K562 (cell line): Measurements from ENCODE around the gene ANKRD23. TPM values are rescaled to one million over a fixed set of nuclear protein-coding genes. Genes with fewer than 3 reads are reported as not detected.

Experiments used
- ATAC-seq: fragments of 200-7000 bp; cut with Tn5 transposase; 3 replicates; pipeline ENCODE4 v1.9.1; 2020; ENCODE audit warnings: moderate library complexity
- BruUV-seq: library from RNA; stranded (reverse); fragments of 400-500 nt; replicated peaks from 2 replicates; lab custom pipeline; 2021; lab: Mats Ljungman, UMichigan
- CTCF ChIA-PET: fragments of 300-600 bp; formaldehyde crosslinking; extraction: SDS; loops from one replicate; lab custom pipeline; 2021; ENCODE audit warnings: low intra/inter-chr PET ratio; lab: Yijun Ruan, JAX
- POLR2A ChIA-PET: fragments of 300-600, 350-650 bp; sonication (Branson Sonifier 250); formaldehyde crosslinking; extraction: SDS; loops from one replicate; lab custom pipeline; 2021; ENCODE audit warnings: antibody characterized with exemption, inconsistent platforms; lab: Yijun Ruan, JAX
- DNase-seq, 4 experiments: peaks; one replicate each; pipeline versions ENCODE4 v3.0.0 to v3.0.0-alpha.2; 2011 to 2018; ENCODE audit warnings: low spot score in 3 of 4, mixed read lengths in 3 of 4; ENCODE audit errors: extremely low read depth in 1 of 4
- FAIRE-seq: peaks from 2 replicates; lab custom pipeline; 2011; peaks lifted over from hg19 to GRCh38; lab: Jason Lieb, UNC
- H2AFZ ChIP-seq: 2 replicates; pipeline ENCODE4 v1.6.0; 2011; ENCODE audit warnings: low read depth, low read length, control low read depth, inconsistent platforms
- H3K27ac ChIP-seq: fragments of 200-600 bp; 3 replicates; pipeline ENCODE4 v1.8.0; 2011; ENCODE audit warnings: low read depth, mild to moderate bottlenecking, control low read depth, inconsistent platforms, low read length, moderate library complexity, mixed read lengths; ENCODE audit errors: extremely low read depth
- H3K27me3 ChIP-seq, 2 experiments: fragments of 300-600 bp in 1 of 2; 2 replicates in 1 of 2; 3 replicates in 1 of 2; pipeline versions ENCODE4 v1.6.0 to v1.8.0; 2011; ENCODE audit warnings: inconsistent platforms in 2 of 2, low read length in 2 of 2, mild to moderate bottlenecking in 1 of 2, mixed read lengths in 1 of 2, moderate library complexity in 1 of 2; ENCODE audit not compliant: control insufficient read depth in 2 of 2, insufficient read depth in 2 of 2
- H3K36me3 ChIP-seq: fragments of 300-600 bp; 3 replicates; pipeline ENCODE4 v1.8.0; 2011; ENCODE audit warnings: mild to moderate bottlenecking, low read length, inconsistent platforms; ENCODE audit not compliant: control insufficient read depth, insufficient read depth
- H3K4me1 ChIP-seq, 2 experiments: fragments of 200-600 bp in 1 of 2; replicated peaks in 1 of 2; 2 replicates in 1 of 2; 3 replicates in 1 of 2; pipeline versions ENCODE4 v1.5.1 to v1.8.0; 2011; ENCODE audit warnings: inconsistent platforms in 2 of 2, low read length in 2 of 2, mild to moderate bottlenecking in 1 of 2, mixed read lengths in 1 of 2, moderate library complexity in 1 of 2; ENCODE audit not compliant: control insufficient read depth in 2 of 2, insufficient read depth in 2 of 2
- H3K4me2 ChIP-seq: 2 replicates; pipeline ENCODE4 v1.6.1; 2011; ENCODE audit warnings: low read length, control low read depth, inconsistent platforms, mixed read lengths; ENCODE audit not compliant: insufficient read depth
- H3K4me3 ChIP-seq: fragments of 200-600 bp; sonication (generic), shearing (Covaris generic); 2 replicates; pipeline ENCODE4 v1.5.1; 2016; ENCODE audit warnings: control low read depth, inconsistent platforms
- H3K79me2 ChIP-seq: fragments of 200-600 bp; 3 replicates; pipeline ENCODE4 v1.8.0; 2011; ENCODE audit warnings: low read length, inconsistent platforms; ENCODE audit not compliant: control insufficient read depth, insufficient read depth
- H3K9ac ChIP-seq, 2 experiments: 2 replicates each; pipeline versions ENCODE4 v1.6.0 to v1.6.1; 2011; ENCODE audit warnings: low read depth in 2 of 2, low read length in 2 of 2, control low read depth in 1 of 2, inconsistent platforms in 1 of 2, mild to moderate bottlenecking in 1 of 2, mixed read lengths in 1 of 2; ENCODE audit not compliant: insufficient read depth in 1 of 2
- H3K9me1 ChIP-seq: one replicate; pipeline ENCODE4 v1.6.0; 2011; ENCODE audit warnings: inconsistent platforms, mild to moderate bottlenecking, low read length, moderate library complexity; ENCODE audit not compliant: control insufficient read depth, insufficient read depth
- H3K9me3 ChIP-seq: replicated peaks from 2 replicates; pipeline ENCODE4 v1.5.1; 2011; ENCODE audit warnings: low read depth, low read length, inconsistent platforms; ENCODE audit not compliant: control insufficient read depth, insufficient read depth
- H4K20me1 ChIP-seq: replicated peaks from 2 replicates; pipeline ENCODE4 v1.6.1; 2011; ENCODE audit warnings: low read length, inconsistent platforms, mixed read lengths; ENCODE audit not compliant: control insufficient read depth, insufficient read depth
- HNRNPL ChIP-seq: fragments of 200-400 bp; formaldehyde crosslinking; IDR thresholded peaks from 2 replicates; pipeline ENCODE4 v1.6.1; 2017; ENCODE audit warnings: low read depth, mild to moderate bottlenecking, low read length
- PCBP1 ChIP-seq: fragments of 200-400 bp; formaldehyde crosslinking; IDR thresholded peaks from 2 replicates; pipeline ENCODE4 v1.6.1; 2018; ENCODE audit warnings: mild to moderate bottlenecking, low read depth, low read length; ENCODE audit not compliant: poor library complexity, severe bottlenecking
- RBFOX2 ChIP-seq: fragments of 200-400 bp; formaldehyde crosslinking; IDR thresholded peaks from 2 replicates; pipeline ENCODE4 v1.6.1; 2017; ENCODE audit warnings: low read depth, mild to moderate bottlenecking, low read length, moderate library complexity
- TRIM24 ChIP-seq, 2 experiments: fragments of 450-650 bp; IDR thresholded peaks; 2 replicates each; pipeline ENCODE4 v1.6.1; 2016
- WGBS: fragments of 100-300 bp; shearing (Covaris generic); methylation state at CpG from one replicate; pipeline ENCODE4 v1.1.6; 2016; ENCODE audit warnings: low coverage, mixed read lengths; ENCODE audit not compliant: insufficient coverage; ENCODE audit errors: missing lambda C conversion rate; 5-methylcytosine and 5-hydroxymethylcytosine counted together
- in situ Hi-C: fragments of 300-500 bp; cut with MboI; formaldehyde crosslinking; loops from 4 replicates; pipeline ENCODE4 v1.15.0; 2018; ENCODE audit warnings: inconsistent platforms, mixed read lengths
- intact Hi-C: fragments of 100-400 bp; cut with micrococcal nuclease; formaldehyde crosslinking; loops from 2 replicates; pipeline ENCODE4 v1.14.2; 2022
- polyA plus RNA-seq, 8 experiments: library from polyadenylated mRNA; depleted of rRNA in 4 of 8; stranded (reverse) in 5 of 8; unstranded in 3 of 8; fragments of >200 nt; fragmentation: Nextera tagmentation in 2 of 8; fragmentation: Illumina TruSeq in 1 of 8; extraction: Ambion mirVana in 2 of 8; extraction: Trizol in 1 of 8; gene quantifications; 2 replicates each; pipeline versions ENCODE4 v1.2.1 to v1.2.3, GENCODE V29; 2011 to 2014; ENCODE audit warnings: inconsistent platforms in 1 of 8, missing spikeins in 1 of 8
- total RNA-seq, 7 experiments: library from RNA; depleted of rRNA in 6 of 7; stranded (reverse); fragments of >200 nt in 6 of 7; fragmentation: Illumina TruSeq in 2 of 7; extraction: Trizol in 2 of 7; gene quantifications; 2 replicates each; pipeline versions ENCODE4 v1.2.1 to v1.2.3, GENCODE V29; 2011 to 2021; ENCODE audit warnings: low replicate concordance in 1 of 7
- TF ChIP-seq, protein P1 (sequence below): fragments of 450-650 bp; formaldehyde crosslinking; IDR thresholded peaks from 2 replicates; pipeline ENCODE4 v1.4.0; 2020; ENCODE audit warnings: mild to moderate bottlenecking, moderate library complexity

The ANKRD23 gene
- total and polyA plus RNA-seq, 9 of the 15 experiments (the other 6 are each of a cell fraction or from before 2014, with no cell fraction given) = 0.32 to 4.8 (median 2.8) TPM

DNA sequence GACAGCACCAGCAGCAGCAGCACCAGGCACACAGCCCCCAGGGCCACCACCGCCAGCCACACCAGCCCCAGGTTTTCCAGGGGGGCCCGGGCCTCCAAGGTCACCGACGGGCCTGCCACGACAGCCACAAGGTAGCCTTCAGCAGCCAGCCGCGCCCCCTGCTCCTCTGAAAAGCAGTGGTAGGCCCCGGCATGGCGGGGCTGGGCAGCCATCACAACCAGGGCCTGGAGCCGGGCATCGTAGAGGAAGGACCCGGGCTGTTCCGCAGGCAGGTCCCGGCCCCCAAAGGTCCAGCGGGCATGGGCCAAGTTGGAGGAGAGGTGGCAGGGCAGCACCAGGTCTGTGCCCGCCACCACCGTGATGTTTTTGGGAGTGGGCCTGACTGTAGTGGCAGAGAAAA, 17.3 kb upstream of the ANKRD23 start:
- Histone ChIP-seq H3K4me3 (no peak overlapping the region), H4K20me1 (no peaks in the 10 kb centered on the region), H3K27ac (no peak overlapping the region), H3K9me1 (peaks cover 3% of the 10 kb centered on the region), H3K79me2 (peaks cover 40% of the 10 kb centered on the region), H3K4me1 (peaks cover 24 to 72% of the 10 kb centered on the region in 2 experiments), H3K4me2 (no peak overlapping the region), H3K36me3 (peaks cover 59% of the 10 kb centered on the region), H3K9me3 (no peaks in the 10 kb centered on the region), H2AFZ (no peak overlapping the region), H3K9ac (0 out of 4 replicates have a peak overlapping the region, but pooled peaks of 1 of the 2 experiments have one; percentile 26), H3K27me3 (no peaks in the 10 kb centered on the region)
- DNase-seq = no peak
- WGBS = 89% methylated on average over 4 of the region's 17 CpGs
- no peak for FAIRE-seq
- TF ChIP-seq HNRNPL = 0 out of 2 replicates have a peak, but pooled peaks have one; percentile 18
- TF ChIP-seq PCBP1 = peak; percentile 25
- no peak for TF ChIP-seq TRIM24 (IDR thresholded peaks at IDR 0.05)
- TF ChIP-seq, protein P1, sequence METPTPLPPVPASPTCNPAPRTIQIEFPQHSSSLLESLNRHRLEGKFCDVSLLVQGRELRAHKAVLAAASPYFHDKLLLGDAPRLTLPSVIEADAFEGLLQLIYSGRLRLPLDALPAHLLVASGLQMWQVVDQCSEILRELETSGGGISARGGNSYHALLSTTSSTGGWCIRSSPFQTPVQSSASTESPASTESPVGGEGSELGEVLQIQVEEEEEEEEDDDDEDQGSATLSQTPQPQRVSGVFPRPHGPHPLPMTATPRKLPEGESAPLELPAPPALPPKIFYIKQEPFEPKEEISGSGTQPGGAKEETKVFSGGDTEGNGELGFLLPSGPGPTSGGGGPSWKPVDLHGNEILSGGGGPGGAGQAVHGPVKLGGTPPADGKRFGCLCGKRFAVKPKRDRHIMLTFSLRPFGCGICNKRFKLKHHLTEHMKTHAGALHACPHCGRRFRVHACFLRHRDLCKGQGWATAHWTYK = no peak
- peak; percentile 53; the same call in 1 of the 2 replicates for TF ChIP-seq RBFOX2
- ChIA-PET POLR2A (interaction anchor here (0.6 to 6.8 kb wide), 3 partner anchors 12 to 43 kb away, joined by 3 to 67 read pairs (median 3); partner anchors contain the start of gene SEMA4C), CTCF (no interaction called here)
- in situ Hi-C loops = loop anchor here (25.0 kb wide), 1 partner anchor 251 kb away; the partner anchor contains the start of gene ANKRD36
- intact Hi-C loops = no loop called here
- no TSS peak for BruUV-seq
- no peak for ATAC-seq
